ENCODE measurements around the gene CLEC3B. TPM values are rescaled to one million over a fixed set of nuclear protein-coding genes. Genes with fewer than 3 reads are reported as not detected.

The CLEC3B gene
- total and polyA plus RNA-seq, 2 donors (not counting 3 experiments of a cell fraction or from before 2014, with no cell fraction given) = 1.8 TPM; not detected in 1

DNA sequence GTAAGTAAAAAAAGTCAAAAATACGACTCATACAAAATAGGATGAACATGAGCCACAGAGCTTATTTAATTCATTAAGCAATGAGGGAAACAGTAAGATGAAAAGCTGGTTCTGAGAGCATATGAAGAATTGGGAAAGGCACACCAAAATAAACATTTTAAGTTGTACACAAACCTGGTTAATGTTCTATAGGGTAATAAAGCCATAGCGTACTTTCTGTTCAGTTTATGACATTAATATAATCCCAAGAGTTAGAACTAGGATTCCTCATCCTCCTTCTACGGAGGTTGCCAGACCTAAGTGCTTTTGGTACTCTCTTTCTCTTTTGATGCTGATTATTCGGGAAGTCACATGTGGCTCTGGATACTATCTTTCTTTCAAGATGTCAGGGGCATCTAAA, 41.4 kb downstream of the CLEC3B start:
- Histone ChIP-seq H3K4me3 (replicated peaks in 1 of 3; ENCODE audit: insufficient read depth in 1 of 3, low read depth in 1 of 3, low read length in 3 of 3) (no peak overlapping the region), H3K4me1 (ENCODE audit: control insufficient read depth, extremely low read depth, insufficient read depth, low read length) (peaks cover 16% of the 10 kb centered on the region), H2AFZ (ENCODE audit: low read depth, low read length) (no peak overlapping the region), H4K20me1 (replicated peaks; ENCODE audit: control insufficient read depth, extremely low read depth, insufficient read depth, low read length) (no peaks in the 10 kb centered on the region), H3K9me1 (replicated peaks; ENCODE audit: control insufficient read depth, extremely low read depth, insufficient read depth, low read length) (no peaks in the 10 kb centered on the region), H3K4me2 (ENCODE audit: insufficient read depth, low read length) (no peak overlapping the region), H3K79me2 (ENCODE audit: control insufficient read depth, insufficient read depth, low read length) (no peaks in the 10 kb centered on the region), H3K36me3 (ENCODE audit: control insufficient read depth in 2 of 2, extremely low read depth in 1 of 2, insufficient read depth in 2 of 2, low read length in 2 of 2) (no peaks in the 10 kb centered on the region), H3K27me3 (ENCODE audit: control insufficient read depth in 2 of 2, insufficient read depth in 2 of 2, low read length in 2 of 2) (no peaks in the 10 kb centered on the region), H3K27ac (ENCODE audit: insufficient read depth, low read depth, low read length) (no peak overlapping the region), H3K9me3 (replicated peaks; ENCODE audit: control insufficient read depth, insufficient read depth, low read length) (no peaks in the 10 kb centered on the region), H3K9ac (replicated peaks; ENCODE audit: extremely low read depth, insufficient read depth, low read length) (no peak overlapping the region)
- no peak for DNase-seq (ENCODE audit: low read depth, low spot score)
- dilution Hi-C loops (cut with MboI; ENCODE audit: extremely low pct_ligation_motif_present, low sequenced_read_pairs) = no loop called here
- no TSS peak for BruUV-seq (replicated peaks)
- CTCF ChIA-PET = interaction anchor here (1.2 to 3.1 kb wide), 2 partner anchors 11 to 143 kb away, joined by 3 to 15 read pairs; no protein-coding TSS in a partner anchor
- TF ChIP-seq MYC (IDR thresholded peaks at IDR 0.05; ENCODE audit: low read depth, low read length) = no peak
- no peak for TF ChIP-seq FOS (IDR thresholded peaks at IDR 0.05; ENCODE audit: borderline replicate concordance, insufficient read depth, low read length)
- TF ChIP-seq GATA2 (IDR thresholded peaks at IDR 0.05; ENCODE audit: insufficient read depth, insufficient read length, low read depth, low read length) = no peak
- TF ChIP-seq, protein P1, sequence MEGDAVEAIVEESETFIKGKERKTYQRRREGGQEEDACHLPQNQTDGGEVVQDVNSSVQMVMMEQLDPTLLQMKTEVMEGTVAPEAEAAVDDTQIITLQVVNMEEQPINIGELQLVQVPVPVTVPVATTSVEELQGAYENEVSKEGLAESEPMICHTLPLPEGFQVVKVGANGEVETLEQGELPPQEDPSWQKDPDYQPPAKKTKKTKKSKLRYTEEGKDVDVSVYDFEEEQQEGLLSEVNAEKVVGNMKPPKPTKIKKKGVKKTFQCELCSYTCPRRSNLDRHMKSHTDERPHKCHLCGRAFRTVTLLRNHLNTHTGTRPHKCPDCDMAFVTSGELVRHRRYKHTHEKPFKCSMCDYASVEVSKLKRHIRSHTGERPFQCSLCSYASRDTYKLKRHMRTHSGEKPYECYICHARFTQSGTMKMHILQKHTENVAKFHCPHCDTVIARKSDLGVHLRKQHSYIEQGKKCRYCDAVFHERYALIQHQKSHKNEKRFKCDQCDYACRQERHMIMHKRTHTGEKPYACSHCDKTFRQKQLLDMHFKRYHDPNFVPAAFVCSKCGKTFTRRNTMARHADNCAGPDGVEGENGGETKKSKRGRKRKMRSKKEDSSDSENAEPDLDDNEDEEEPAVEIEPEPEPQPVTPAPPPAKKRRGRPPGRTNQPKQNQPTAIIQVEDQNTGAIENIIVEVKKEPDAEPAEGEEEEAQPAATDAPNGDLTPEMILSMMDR (IDR thresholded peaks at IDR 0.05; ENCODE audit: extremely low read depth in 1 of 2, insufficient read depth in 1 of 2, low read depth in 1 of 2, low read length in 2 of 2) = no peak
- no peak for TF ChIP-seq POLR2AphosphoS5 (IDR thresholded peaks at IDR 0.05; ENCODE audit: insufficient read depth, low read depth, low read length)
- TF ChIP-seq EZH2 (IDR thresholded peaks at IDR 0.05; ENCODE audit: borderline replicate concordance, low read depth, low read length, severe bottlenecking) = no peak
- TF ChIP-seq JUN (IDR thresholded peaks at IDR 0.05; ENCODE audit: borderline replicate concordance, insufficient read depth, insufficient read length, low read depth) = no peak
- TF ChIP-seq POLR2A (IDR thresholded peaks at IDR 0.05; ENCODE audit: low read depth, low read length) = no peak
- TF ChIP-seq, protein P2, sequence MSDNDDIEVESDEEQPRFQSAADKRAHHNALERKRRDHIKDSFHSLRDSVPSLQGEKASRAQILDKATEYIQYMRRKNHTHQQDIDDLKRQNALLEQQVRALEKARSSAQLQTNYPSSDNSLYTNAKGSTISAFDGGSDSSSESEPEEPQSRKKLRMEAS (IDR thresholded peaks at IDR 0.05; ENCODE audit: insufficient read depth, insufficient read length) = no peak
- POLR2A ChIA-PET = no interaction called here
- FAIRE-seq = no peak
- intact Hi-C loops (cut with micrococcal nuclease) = no loop called here
